C1 segment of cervical spinal cord (tissue), 14 donors: ENCODE measurements around the gene COP1.
A peak's percentile ranks its signal among the peaks of the same experiment; 100 is the strongest.
"Not testable (repeated sequence)": the region's sequence is repeated elsewhere in the genome, so short reads cannot be mapped to it uniquely, and the experiment has no call there.

Source experiments
- DNase-seq, 14 donors: peaks; one replicate each; lab custom pipeline; 2025; lab: John Stamatoyannopoulos, UW

COP1 gene

DNA sequence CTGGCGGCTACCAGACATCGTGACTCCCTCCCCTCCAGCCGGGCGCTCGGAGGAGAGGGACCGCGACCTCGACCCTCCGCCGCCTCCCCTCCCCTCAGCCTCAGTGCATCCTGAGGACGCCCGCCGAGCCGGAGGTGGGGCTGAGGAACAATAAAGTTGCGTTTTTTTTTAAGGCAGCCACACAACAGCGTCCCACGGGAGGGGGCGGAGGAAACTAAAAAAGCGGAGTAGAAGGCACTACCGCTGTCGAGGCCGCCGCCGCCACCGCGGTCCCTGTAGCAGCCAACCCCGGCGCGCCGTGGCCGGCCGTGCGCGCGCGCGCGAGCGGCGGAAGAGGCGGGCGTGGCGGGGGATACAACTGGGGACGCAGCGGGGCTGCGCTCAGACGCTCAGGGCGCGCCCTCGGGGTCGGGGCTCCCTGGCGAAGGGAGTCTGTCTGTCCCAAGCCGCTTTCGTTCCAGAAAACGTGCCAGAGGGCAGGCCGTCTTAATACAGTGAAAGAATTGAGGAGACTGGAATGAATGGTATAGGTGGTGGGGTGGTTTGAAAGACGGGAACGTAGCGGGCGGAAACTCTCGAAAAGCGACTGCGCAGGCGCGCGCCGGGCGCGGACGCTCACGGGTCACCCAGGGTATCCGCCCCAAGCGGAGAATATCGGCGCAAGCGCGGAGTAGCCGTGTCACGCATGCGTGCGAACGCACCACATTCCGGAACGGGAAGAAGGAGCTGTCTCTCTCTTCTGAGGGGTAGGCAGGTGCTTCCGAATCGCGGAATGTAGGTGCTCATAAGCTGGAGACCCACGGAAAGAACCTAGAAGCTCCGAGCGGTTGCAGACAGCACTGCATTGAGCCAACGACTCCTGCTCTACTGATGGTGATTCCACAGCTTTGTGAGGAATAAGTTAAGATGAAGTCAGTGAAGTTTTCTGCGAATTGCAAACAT is at the start of gene COP1:
Gene COP1, minus strand, starts transcription at position 326 of the 942 bp plus-strand sequence. Its CDS starts 308 bp downstream, at position 18.
- peak; percentile 71 to 98 (median 94) for DNase-seq

DNA sequence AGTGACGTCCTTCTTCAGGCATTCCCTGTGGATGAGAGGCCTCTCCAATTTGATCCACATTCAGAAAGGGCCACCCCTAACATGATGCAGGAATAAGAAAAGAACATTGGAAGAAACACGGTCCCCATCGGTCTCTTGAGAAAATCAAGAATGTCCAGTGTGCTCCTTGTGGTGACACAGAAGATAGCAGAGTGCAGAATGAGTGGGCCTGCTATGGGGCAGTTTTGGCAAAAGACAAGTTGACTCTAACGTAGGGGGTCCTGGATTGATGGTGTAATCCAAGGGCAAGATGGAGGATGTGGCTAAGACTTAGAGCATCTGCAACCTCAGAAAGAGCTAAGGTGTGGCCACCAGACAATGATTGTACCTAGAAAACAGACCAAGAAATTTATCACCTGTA is 45.1 kb upstream of the COP1 start:
- DNase-seq, result no peak

DNA sequence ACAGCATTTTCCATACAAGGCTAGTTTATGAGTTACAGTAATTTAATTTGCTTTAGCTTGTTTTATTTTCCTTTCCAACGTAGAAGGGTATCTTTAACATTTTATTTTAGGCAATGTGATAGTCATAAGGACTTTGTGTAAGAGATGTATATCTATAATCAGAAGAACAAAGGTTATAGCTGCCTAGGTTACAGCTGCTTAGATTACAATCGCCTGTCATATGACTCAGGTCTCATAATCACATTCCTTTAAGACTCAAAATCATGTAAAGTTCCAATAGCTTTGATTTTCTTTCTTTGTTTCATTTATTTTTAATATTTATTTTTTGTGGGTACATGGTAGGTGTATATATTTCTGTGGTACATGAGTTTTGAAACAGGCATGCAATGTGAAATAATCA is 37.8 kb upstream of the COP1 start:
- DNase-seq, result no peak

DNA sequence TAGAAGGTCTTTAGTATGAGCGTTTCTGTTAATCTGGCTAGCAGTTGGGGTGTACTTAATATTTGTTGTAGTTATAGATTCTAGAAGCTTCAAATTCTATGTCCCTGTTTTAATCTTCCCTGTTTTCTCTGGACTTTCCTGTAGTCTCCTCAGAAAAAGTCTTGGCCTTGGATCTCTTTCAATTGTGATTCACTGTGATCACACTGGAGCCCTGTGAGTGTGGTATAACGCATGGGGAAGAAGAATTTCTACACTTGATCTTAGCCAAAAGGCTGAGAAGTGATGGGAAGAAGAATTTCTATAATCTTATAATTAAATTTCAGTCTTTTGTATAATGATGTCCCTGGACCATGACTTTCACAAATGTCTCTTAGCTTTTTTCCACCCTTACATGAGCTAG is 36.7 kb upstream of the COP1 start:
- no peak for DNase-seq

DNA sequence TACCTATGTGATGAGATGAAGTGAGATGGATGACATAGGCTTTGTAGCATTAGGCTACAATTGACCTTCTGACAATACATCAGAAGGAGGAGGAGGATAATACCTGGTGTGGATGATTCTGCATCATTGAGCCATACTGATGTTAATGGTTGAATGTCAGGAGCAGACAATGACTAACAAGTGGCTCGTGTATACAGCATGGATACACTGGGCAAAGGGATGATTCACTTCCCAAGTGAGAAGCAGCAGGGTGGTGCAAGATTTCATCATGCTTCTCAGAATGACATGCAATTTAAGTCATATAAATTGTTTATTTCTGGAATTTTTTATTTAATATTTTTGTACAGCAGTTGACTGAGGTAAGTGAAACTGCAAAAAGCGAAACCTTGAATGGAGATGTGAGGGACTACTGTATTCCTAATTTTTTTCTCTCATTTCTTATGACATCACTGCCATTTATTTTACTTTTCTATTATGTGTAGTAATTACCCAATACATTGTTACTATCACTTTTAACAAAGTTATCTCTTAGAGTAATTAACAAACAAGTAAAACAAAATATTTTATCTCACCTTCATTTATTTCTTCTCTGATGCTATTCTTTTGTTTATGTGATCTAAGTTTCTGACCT is 34.4 kb upstream of the COP1 start:
- DNase-seq, result no peak

DNA sequence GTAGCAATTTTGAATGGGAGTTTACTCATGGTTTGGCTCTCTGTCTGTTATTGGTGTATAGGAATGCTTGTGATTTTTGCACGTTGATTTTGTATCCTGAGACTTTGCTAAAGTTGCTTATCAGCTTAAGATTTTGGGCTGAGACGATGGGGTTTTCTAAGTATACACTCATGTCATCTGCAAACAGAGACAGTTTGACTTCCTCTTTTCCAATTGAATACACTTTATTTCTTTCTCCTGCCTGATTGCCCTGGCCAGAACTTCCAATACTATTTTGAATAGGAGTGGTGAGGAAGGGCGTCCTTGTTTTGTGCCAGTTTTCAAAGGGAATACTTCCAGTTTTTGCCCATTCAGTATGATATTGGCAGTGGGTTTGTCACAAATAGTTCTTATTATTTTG is 26.6 kb upstream of the COP1 start:
- not testable (repeated sequence) for DNase-seq

DNA sequence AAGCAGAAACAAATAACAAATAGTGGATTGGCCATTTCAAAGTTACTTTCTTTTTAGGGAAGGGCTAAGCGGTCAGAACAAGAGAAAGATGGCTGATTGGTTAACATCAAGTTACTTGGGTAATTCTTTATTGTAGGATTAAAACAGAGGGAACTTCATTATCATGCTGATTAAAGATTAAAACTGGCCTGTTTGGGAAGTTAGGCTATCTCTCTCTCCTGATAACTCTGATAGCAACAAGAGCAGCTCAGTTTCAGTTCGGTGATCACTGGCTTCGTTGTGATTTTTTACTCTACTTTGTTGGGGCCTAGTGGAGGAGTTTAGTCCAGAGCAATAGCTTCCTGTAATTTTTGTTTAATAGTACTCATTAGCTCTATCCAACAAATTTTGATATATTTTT is 20.5 kb upstream of the COP1 start:
- DNase-seq, result no peak

DNA sequence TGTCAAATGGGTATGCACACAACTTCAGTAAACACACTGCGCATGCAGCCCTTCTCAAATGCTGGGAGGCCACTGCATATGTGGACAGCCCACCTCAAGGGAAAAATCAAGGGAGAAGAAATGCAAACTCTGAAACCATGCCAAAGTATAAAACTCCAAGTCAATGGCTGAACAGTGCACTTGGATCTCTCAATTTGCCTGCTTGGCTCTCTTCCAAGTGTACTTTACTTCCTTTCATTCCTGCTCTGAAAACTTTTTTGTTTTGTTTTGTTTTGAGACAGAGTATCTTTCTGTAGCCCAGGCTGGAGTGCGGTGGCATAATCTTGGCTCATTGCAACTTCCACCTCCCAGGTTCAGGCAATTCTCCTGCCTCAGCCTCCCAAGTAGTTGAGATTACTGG is 18.8 kb upstream of the COP1 start:
- DNase-seq, result no peak

DNA sequence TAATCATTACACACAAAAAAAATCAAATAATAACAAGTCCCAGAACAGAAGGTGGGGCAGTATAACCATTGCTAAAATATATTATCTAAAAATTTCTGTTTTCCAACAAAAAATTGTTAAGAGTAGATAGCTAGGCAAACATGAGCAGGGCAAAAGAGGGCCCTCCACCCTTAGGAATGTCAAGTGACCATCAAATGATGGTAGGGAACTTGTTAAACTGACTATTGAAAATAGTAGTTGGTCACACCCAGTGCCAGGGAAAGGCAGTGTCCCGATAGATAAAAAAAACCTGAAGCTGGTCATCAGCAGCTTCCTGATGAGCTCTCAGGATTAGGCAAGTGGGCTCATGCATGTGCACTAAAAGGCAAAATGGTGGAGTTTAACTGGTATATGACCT is 18.4 kb upstream of the COP1 start:
- DNase-seq, result no peak

DNA sequence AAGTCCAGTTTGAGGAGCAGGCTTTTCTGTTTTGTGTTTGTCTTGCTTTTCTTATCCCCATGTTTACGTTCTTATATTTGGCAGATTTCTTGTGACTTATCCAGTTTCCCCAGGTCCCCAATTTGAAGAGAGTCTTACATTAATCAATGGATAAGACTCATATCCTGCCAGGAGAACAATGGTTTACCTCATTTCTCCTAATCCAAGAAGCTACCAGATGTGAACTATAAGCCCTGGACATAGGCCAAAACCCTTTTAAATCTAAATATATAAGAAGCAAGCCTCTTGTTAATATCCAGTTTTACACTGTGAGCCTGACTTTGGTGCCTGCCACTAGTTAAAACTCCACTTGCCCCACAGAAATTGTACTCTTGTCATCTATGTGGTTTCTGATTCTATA is 15.1 kb upstream of the COP1 start:
- no peak for DNase-seq

DNA sequence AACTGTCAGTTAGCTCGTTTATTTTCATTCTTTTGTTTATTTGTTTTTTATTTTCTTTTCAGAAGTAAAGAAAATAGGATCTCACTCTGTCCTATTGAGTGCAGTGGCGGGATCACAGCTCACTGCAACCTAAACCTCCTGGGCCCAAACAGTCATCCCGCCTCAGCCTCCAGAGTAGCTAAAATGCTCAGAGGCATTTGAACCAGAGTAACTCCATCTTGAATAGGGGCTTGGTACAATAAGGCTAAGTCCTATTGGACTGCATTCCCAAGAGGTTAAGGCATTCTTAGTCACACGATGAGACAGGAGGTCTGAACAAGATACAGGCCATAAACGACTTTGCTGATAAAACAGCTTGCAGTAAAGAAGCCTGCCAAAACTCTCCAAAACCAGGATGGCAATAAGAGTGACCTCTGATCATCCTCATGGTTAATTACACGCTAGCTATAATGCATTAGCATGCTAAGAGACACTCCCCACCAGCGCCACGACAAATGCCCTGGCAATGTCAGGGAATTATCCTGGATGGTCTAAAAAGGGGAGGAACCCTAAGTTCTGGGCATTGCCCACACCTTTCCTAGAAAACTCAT is 13.1 kb upstream of the COP1 start:
- no peak for DNase-seq

DNA sequence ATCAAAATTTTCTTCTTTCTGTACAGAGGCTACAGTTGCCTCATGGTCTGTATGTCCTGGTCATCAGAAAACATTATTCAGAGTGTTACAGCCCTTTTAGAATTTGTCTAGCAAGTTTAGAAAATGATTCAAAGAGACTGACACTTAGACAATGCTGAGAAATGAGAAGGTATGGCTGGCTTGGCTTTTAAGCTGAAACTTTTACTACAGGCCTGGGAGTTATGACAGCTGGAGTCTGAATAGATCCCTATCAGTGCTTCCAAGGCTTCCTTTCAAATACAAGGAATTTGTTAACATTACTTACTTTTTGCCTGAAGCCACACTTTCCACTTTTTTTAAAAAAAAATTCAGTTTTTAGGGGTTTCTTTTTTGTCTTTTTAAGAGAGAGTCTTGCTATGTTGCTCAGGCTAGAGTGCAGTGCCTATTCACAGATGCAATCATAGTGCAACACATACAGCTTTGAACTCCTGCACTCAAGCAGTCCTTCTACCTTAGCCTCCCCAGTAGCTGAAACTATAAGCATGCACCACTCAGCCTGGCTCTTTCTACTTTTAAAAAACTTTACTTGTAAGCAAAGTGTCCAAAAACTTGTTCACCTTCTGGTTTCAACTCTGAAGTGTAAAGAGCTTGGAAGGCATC is 10.5 kb upstream of the COP1 start:
- DNase-seq, result no peak

DNA sequence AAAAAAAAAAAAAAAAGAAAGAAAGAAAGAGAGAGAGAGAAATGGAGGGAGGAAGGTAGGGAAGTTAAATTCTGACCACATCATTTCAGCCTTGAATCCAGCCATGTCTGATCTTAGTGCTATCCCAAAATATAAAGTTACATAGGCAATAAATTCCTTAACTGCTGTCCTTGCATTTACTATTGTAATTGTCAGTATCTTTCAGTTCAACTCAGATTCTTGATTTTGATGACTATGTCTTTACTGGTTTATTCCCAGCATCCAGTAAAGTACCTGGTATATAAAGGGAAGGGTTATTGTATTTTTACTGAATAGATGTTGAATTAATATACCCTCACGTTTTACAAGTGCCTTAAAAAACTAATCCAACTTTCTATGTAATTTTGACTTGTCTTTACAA is 8.9 kb upstream of the COP1 start:
- no peak for DNase-seq

DNA sequence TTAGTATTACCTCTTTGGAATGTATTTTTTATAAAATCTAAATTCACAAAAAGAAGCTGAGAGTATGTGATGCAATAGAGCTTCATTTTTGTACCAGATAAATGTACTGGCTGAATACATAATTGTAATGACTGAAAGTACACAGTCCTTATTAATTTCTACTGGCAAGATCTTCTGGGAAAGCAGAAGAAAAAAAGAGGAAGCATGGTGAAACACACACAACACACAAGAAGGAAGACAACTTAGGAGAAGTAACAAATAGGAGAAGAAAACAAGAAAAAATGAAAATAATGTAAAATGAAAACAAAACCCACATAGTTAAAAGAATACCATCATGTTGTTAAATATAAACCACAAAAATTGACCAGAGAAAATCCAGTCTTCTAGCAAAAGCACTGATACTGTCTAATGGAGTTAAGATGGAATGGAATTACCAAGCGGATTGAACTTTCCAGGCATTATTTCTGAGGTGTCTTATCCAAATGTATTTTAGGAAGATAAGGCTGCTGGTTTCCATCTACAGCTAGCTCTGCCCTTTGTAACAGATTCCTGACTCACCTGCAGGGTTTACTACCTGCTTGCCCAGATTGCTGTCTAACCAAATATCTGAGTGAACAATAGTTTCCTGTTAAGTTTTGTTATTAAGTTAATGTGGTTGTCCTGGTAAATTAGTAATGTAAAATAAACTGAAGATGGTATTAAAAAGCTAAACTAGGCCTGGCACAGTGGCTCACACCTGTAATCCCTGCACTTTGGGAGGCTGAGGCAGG is 4.5 kb upstream of the COP1 start:
- no peak for DNase-seq

DNA sequence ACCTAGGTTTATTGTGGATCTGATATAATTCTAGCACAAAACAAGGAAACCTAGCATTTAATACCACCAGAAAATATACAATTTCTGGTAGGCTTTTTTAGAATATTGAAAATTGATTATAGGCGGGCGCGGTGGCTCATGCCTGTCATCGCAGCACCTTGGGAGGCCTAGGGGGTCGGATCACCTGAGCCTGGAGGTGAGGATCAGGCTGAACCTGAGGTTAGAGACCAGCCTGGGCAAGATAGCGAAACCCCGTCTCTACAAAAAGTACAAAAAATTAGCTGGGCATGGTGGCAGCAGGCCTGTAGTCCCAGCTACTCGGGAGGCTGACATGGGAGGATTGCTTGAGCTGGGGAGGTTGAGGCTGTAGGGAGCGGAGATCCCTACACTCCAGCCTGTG is 948 bp upstream of the COP1 start:
- DNase-seq, result no peak

DNA sequence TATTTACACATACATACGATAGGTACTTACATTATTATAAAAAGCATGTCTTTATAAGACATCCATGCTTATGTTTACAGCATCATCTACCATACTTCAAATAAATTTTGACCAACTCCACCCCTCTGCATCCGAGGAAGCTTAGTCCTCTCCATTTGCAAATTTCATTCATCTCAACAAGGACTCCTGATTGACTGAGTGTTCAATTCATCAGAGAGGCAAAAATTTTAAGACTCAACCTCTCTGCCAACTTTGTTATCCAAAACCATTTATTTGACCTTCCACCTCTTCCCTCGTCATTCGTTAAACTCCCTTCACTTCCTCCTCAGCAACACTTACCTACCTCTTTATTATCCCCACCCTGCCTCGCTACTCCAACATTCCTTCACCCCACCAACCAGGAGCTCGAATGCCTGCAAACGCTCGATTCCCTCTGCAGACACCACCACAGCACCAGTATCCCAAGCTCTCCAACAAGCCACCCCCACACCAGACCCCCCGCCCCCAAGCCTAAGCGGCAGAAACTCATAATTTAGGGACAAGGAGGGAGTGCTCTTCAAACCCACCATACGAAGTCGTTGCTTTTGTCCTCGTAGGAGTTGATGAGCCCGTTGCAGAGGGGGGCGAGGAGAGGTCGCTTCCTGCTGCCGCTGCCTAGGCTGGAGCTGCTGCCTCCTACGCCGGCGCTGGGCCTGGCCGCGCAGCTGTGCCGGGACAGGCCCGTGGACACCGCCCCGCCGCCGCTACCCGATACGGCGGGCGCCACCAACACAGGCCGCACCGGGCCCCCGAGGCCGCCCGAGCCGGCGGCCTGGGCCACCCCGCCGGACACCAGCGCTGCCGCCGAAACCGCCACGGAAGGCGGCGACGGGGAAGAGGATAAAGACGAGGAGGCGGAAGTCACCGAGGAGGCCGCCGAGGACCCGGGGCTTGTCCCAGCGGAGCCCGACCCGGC is 803 bp downstream of the COP1 start:
- DNase-seq, result peak in 8 of 14 donors; percentile 25 to 57 (median 40)

DNA sequence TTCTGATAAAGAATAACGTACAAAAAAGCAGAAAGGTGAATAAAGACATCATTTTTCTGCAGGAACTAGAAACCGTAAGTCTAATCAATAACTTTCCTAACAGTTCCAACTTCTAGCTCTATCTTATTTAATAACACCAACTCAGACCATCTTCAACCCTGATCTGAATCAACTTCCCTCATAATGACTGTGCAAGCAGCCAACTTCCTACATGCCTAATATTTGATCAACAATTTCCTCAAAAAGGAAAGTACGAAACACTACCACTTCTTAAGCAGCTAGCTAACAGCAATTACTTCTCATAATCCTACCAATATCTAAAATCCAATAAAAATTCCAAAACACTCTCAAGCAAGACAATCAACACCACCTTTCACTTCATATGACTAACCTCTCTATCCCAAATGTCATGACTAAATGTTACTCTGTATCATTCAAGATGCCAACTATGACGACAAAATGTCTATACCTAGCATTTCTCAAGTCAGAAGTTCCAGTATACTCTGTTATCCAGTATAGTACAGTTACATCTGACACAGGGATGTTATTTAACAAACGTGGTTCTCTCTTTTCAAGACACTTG is 1.7 kb downstream of the COP1 start:
- no peak for DNase-seq

DNA sequence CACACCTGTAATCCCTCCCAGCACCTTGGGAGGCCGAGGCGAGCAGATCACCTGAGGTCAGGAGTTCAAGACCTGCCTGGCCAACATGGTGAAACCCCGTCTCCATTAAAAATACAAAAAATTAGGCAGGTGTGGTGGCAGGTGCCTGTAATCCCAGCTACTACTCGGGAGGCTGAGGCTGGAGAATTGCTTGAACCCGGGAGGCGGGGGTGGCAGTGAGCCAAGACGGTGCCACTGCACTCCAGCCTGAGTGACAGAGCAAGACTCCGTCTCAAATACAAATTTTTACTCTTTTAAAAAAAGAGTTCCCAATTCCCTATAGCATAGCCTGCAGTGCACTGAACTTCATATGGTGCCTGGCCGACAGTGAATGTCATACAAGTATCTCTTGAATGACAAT is 2.4 kb downstream of the COP1 start:
- DNase-seq, result not testable (repeated sequence)

DNA sequence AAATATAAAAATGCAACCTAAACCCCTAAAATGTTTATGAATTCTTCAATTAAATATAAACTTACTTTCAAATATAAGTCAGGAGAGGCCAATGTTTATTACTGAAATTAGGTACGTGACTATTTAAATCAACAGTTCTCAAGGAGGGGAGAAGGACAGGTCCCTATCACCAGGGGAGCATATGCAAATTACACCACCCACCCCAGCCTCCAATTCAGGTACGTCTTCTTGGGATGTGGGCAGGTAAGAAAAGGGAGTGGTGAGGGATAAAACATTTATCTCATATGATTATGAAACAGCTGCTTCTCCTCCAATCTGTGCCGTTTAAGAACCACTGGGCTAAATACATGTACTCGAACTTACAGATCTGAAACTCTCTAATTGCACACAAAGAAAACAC is 3.4 kb downstream of the COP1 start:
- no peak for DNase-seq

DNA sequence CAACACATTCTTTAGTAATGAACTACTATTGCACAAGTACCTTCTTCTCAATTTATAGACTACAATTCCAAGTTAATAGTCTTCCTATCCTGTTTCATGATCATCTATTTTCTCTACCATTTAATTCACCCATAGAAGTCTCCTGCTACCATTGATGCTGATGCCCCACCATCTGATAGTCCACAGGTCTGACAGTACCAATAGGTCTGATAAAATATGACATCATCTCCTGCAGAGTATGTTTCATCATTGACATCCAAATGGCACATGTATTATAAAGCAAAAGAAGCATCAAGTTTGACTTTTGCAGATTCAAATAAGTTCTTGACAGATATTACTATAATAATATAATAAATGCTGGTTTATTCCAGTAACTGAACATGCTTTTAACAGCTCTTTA is 5.5 kb downstream of the COP1 start:
- DNase-seq, result no peak
